Glomerular visceral epithelial cell (primary cell): Measurements from ENCODE around the gene HELLS.
"Not testable (repeated sequence)": the region's sequence is repeated elsewhere in the genome, so short reads cannot be mapped to it uniquely, and the experiment has no call there.

Experiments used
- DNase-seq: peaks from one replicate; pipeline ENCODE4 v3.0.0-alpha.2; 2016; ENCODE audit errors: extremely low spot score

Gene HELLS

DNA sequence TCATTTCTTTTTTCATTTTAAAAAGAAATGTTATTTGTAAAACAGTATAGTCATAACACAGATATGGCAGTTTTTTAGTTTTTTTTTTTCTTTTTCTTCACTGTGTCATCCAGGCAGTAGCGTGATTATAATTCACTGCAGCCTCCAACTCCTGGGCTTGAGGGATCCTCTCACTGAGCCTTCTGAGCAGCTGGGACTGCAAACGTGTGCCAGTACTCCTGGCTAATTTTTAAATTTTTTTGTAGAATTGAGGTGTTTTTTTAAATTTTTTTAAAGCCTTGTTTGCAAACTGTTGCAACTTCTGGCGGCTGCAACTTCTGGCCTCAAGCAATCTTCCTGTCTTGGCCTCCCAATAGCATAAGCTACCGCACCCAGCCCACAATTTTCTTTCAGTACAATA lies 63.0 kb downstream of the HELLS start:
- DNase-seq, result no peak

DNA sequence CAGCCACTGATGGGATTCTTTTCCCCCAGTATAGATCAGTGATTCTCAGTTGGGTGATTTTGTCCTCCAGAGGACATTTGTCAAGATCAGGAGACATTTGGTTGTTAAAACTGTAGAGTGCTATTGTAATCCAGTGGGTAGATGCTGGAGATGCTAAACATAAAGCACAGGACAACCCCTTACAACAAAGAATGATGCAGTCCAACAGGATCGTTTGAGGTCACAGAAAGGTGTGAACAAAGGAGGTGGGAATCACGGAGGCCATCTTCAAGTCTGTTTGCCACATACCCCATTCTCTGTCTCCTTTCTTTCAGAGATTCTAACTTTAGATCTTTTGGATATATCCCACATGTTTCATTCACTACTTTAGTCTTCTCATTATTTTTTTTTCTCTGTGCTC lies 69.0 kb downstream of the HELLS start:
- no peak for DNase-seq

DNA sequence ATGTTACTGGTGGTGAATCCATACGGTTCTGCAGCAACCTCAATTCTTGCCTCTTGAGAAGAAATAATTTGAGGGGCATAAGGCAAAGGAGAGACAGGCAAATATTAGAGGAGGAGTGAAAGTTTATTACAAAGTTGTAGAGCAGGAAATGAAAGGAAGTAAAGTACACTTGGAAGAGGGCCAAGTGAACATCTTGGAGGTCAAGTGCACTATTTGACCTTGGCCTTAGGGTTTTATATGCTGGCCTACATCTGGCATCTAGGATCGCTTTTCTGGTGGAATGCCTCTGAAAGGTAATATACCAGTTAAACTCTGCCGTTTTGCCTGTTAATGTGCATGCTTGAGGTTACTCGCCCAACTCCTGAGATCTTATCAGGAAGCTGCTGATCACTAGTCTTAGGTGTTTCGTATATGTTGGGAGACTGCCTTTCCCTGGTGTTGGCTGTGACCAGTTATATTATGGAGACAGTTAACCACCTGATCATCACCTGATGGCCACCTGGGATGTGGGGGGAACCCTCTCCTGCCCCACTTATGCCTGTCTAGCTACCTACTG lies 71.9 kb downstream of the HELLS start:
- no peak for DNase-seq

DNA sequence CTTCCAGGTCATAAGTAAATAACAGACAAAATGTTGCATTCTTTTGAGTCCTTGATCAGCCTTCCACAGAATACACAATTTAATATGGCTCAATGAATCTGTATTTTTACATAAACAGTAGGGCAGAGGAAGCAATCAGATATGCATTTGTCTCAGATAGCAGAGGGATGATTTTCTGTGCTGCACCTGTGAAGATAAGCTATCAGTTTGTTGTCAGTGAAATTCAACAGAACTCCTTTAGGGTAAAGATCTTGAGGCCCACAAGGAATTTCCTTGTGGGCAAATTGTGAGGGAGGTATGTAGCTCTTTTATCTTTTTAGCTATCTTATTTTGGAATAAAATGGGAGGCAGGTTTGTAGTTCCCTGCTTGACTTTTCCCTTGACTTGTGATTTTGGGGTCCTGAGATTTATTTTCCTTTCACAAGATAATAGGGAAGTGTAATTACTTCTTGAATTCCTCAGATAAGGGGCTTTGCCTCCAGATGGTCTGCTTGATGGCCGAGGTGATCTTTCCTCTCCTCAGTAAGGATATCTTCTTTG lies 77.1 kb downstream of the HELLS start:
- DNase-seq, result no peak

- peak; percentile 59 for DNase-seq
These were observed 78.0 kb downstream of the HELLS start for GRCh38 chr10:94623572-94623971.

DNA sequence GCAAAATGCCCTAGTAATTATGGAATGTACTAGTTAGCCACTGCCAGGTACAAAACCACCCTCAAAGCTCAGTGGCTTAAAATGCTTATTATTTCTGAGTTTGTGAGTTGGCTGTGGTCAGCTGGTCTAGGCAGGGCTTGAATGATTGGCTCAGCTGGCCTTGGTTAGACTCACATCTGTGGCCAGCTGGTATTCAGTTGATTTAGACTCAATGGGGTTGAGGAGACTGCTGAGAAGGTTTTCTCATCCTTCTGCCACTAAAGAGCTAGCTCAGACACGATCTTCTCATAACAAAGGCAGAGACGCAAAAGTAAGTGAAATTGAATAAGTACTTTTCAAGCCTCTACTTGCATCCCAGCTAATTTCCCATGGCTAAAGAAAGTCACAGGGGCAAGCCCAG lies 80.9 kb downstream of the HELLS start:
- DNase-seq, result no peak

GRCh38 chr10:94627511-94627910 lies 81.9 kb downstream of the HELLS start:
- no peak for DNase-seq

DNA sequence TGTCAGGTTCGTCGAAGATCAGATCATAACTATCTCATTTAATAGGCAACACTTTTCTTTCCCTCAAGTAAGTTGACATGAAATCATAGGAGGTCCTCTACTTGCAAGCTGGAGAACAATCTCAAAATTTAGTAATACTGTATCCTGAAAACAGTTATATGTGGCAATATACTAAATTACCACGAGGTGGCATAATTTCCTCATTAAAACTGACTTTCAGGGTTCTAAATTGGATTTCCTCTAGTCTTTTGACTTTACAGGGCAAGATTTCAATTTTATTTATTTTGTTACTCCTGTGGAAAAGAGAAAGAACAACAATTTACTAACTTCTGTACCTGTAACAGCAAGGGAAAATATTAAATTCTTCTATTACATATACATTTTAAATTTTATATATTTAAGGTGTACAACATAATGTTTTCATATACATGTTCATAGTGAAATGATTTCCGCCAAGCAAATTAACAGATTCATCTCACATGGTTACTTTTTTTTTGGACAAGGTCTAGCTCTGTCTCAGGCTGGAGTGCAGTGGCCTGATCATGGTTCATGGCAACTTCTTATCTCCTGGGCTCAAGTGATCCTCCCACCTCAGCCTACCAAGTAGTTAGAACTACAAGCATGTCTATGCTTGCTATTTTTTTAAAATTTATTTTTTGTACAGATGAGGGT lies 84.6 kb downstream of the HELLS start:
- DNase-seq, result peak; percentile 30

- no peak for DNase-seq
These were observed 85.7 kb downstream of the HELLS start for GRCh38 chr10:94631077-94631875.

DNA sequence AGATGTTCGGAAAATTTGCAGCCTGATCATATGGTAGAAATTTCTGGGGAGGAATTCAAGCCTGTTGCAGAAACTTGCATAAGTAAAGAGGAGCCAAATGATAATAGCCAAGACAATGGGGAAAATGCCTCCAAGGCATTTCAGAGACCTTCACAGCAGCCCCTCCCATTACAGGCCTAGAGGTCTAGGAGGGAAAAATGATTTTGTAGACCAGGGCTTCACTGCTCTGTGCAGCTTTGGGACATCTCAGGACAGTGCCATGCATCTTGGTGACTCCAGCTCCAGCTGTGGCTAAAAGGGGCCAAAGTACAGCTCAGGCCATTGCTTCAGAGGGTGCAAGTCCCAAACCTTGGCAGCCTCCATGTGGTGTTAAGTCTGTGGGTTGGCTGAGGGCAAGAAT lies 87.4 kb downstream of the HELLS start:
- no peak for DNase-seq

- DNase-seq, result not testable (repeated sequence)
These were observed 92.5 kb downstream of the HELLS start for GRCh38 chr10:94638097-94638496.

- no peak for DNase-seq
These were observed 94.3 kb downstream of the HELLS start for GRCh38 chr10:94639902-94640301.

DNA sequence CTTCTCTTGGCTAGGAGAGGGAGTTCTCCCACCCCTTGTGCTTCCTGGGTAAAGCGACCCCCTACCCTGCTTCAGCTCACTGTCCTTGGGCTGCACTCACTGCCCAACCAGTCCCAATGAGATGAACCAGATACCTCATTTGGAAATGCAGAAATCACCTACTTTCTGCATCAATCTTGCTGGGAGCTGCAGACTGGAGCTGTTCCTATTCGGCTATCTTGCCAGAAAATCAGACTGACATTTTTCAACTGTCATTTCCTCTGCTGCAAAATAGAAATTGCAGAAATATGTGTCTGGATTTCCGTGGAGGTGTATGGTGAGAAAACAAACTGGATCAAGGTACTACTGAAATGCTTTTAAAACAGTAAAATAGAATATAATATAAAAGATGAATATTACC lies 95.0 kb downstream of the HELLS start:
- no peak for DNase-seq

DNA sequence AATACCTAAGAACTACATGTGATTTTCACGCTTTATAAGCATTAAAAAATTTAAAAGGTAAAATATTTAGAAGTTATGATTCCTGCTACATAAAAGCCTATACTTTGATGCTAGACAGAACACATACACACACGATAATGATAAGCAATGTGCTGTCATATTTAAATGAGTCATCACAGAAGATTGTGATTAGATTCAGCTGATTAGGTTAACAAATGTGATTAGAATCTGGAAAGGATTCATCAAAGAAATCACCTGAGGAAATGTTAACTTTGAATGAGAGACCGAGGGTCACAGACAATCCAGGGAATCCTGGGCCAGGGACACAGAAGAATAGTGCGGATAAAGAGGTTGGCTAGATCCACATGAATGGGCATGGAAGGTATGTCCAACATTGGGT lies 95.9 kb downstream of the HELLS start:
- no peak for DNase-seq

GRCh38 chr10:94644352-94644751 lies 98.8 kb downstream of the HELLS start:
- DNase-seq, result no peak

GRCh38 chr10:94645285-94645684 lies 99.7 kb downstream of the HELLS start:
- no peak for DNase-seq
